Thyroid gland (tissue), 4 donors: ENCODE measurements around the gene IMPDH2.

Experiments
- POLR2A ChIP-seq, 2 donors: fragments of 450-650 bp; IDR thresholded peaks; one replicate each; pipeline ENCODE4 v1.6.1; 2017; ENCODE audit warnings: antibody characterized with exemption in 2 of 2, mild to moderate bottlenecking in 2 of 2, moderate library complexity in 1 of 2
- TF ChIP-seq, protein P1 (sequence below), 6 experiments: fragments of 200-600 bp in 3 of 6; fragments of 450-650 bp in 3 of 6; sonication (generic) in 3 of 6; IDR thresholded peaks; one replicate each; pipeline ENCODE4 v1.5.1; 2016 to 2019; ENCODE audit warnings: antibody characterized with exemption in 6 of 6, mild to moderate bottlenecking in 2 of 6, inconsistent platforms in 1 of 6, moderate library complexity in 1 of 6

DNA sequence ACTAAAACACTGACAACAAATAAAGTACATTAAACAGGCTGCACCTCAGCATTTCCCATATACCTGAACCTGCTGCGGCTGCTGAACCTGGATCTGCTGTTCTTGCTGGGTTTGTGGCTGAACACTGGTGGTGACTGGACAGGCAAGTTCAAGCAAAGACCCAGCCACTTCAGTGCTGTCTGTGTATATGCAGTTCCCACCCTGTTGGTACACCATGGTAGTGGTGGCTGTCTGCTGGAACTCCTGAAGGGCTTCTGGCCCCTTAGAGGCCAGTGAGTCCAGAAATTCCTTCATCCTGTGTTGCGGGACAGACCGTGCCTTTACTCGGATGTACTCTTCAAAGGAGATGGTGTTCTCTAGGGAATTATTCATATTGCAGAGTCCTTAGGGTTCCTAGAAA is 47.4 kb upstream of the IMPDH2 start:
- TF ChIP-seq, protein P1, sequence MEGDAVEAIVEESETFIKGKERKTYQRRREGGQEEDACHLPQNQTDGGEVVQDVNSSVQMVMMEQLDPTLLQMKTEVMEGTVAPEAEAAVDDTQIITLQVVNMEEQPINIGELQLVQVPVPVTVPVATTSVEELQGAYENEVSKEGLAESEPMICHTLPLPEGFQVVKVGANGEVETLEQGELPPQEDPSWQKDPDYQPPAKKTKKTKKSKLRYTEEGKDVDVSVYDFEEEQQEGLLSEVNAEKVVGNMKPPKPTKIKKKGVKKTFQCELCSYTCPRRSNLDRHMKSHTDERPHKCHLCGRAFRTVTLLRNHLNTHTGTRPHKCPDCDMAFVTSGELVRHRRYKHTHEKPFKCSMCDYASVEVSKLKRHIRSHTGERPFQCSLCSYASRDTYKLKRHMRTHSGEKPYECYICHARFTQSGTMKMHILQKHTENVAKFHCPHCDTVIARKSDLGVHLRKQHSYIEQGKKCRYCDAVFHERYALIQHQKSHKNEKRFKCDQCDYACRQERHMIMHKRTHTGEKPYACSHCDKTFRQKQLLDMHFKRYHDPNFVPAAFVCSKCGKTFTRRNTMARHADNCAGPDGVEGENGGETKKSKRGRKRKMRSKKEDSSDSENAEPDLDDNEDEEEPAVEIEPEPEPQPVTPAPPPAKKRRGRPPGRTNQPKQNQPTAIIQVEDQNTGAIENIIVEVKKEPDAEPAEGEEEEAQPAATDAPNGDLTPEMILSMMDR (IDR thresholded peaks at IDR 0.05): no peak
- TF ChIP-seq POLR2A (IDR thresholded peaks at IDR 0.05): no peak
